Activated naive CD4-positive, alpha-beta T cell treated with Interleukin-2 at 50 U/mL for 16 hours (primary cell): ENCODE measurements around the gene UST.
"Not testable (repeated sequence)": the region's sequence is repeated elsewhere in the genome, so short reads cannot be mapped to it uniquely, and the experiment has no call there.

Experiments
- DNase-seq: peaks from one replicate; pipeline ENCODE4 v3.0.0-alpha.2; 2020

Gene UST

GRCh38 chr6:148912252-148912651 is 165.4 kb downstream of the UST start:
- no peak for DNase-seq

GRCh38 chr6:148915810-148916209 is 169.0 kb downstream of the UST start:
- DNase-seq: no peak

GRCh38 chr6:148916485-148916884 is 169.7 kb downstream of the UST start:
- not testable (repeated sequence) for DNase-seq

GRCh38 chr6:148924226-148925012 is 177.6 kb downstream of the UST start:
- DNase-seq: no peak

GRCh38 chr6:148925701-148926100 is 178.9 kb downstream of the UST start:
- no peak for DNase-seq

- DNase-seq: no peak
These were observed 179.6 kb downstream of the UST start for GRCh38 chr6:148926478-148926877.

GRCh38 chr6:148927586-148927985 is 180.8 kb downstream of the UST start:
- DNase-seq: no peak

GRCh38 chr6:148928811-148929210 is 182.0 kb downstream of the UST start:
- no peak for DNase-seq

- DNase-seq: no peak
These were observed 185.4 kb downstream of the UST start for GRCh38 chr6:148932208-148932607.

GRCh38 chr6:148932731-148933130 is 185.9 kb downstream of the UST start:
- no peak for DNase-seq

- no peak for DNase-seq
These were observed 187.7 kb downstream of the UST start for GRCh38 chr6:148934539-148934938.

GRCh38 chr6:148934961-148935360 is 188.1 kb downstream of the UST start:
- DNase-seq: no peak

- no peak for DNase-seq
These were observed 189.0 kb downstream of the UST start for GRCh38 chr6:148935705-148936435.

GRCh38 chr6:148943451-148943850 is 196.6 kb downstream of the UST start:
- no peak for DNase-seq

- DNase-seq: no peak
These were observed 197.8 kb downstream of the UST start for GRCh38 chr6:148944608-148945007.

- DNase-seq: no peak
These were observed 198.6 kb downstream of the UST start for GRCh38 chr6:148945301-148946021.

- DNase-seq: peak; percentile 82
These were observed 201.0 kb downstream of the UST start for GRCh38 chr6:148947621-148948444.

- no peak for DNase-seq
These were observed 204.8 kb downstream of the UST start for GRCh38 chr6:148951662-148952061.

- no peak for DNase-seq
These were observed 205.6 kb downstream of the UST start for GRCh38 chr6:148952147-148953035.

- DNase-seq: no peak
These were observed 207.6 kb downstream of the UST start for GRCh38 chr6:148954461-148954860.

GRCh38 chr6:148954934-148955333 is 208.1 kb downstream of the UST start:
- DNase-seq: no peak

GRCh38 chr6:148955441-148955840 is 208.6 kb downstream of the UST start:
- DNase-seq: no peak
